GM12878 (cell line): ENCODE results near the gene ZFYVE21. TPM values are rescaled to one million over a fixed set of nuclear protein-coding genes. Genes with fewer than 3 reads are reported as not detected.
A peak's percentile ranks its signal among the peaks of the same experiment; 100 is the strongest.

Experiments
- CEBPB ChIP-seq, 2 experiments: fragments of 150-350 bp in 1 of 2; IDR thresholded peaks; 2 replicates each; pipeline ENCODE4 v1.6.1; 2012 to 2014; ENCODE audit warnings: low read depth in 2 of 2, low read length in 2 of 2, borderline replicate concordance in 1 of 2, inconsistent platforms in 1 of 2
- DPF2 ChIP-seq: fragments of 450-650 bp; IDR thresholded peaks from 2 replicates; pipeline ENCODE4 v1.6.1; 2017; ENCODE audit warnings: mild to moderate bottlenecking
- FOXK2 ChIP-seq: fragments of 450-650 bp; IDR thresholded peaks from 2 replicates; pipeline ENCODE4 v1.6.1; 2017; ENCODE audit warnings: mild to moderate bottlenecking, moderate library complexity
- HDAC2 ChIP-seq: fragments of 200-600 bp; sonication (generic); IDR thresholded peaks from 2 replicates; pipeline ENCODE4 v1.6.1; 2017
- KAT2A ChIP-seq: conservative IDR thresholded peaks from 2 replicates; pipeline ENCODE4 v1.6.1; 2011; ENCODE audit warnings: low read depth, low read length; ENCODE audit not compliant: control insufficient read depth
- MXI1 ChIP-seq: fragments of 150-350 bp; IDR thresholded peaks from 2 replicates; pipeline ENCODE4 v1.6.1; 2011; ENCODE audit warnings: low read depth, mild to moderate bottlenecking, inconsistent platforms, low read length, improper control_type of control experiment
- NBN ChIP-seq: fragments of 450-650 bp; IDR thresholded peaks from 2 replicates; pipeline ENCODE4 v1.6.1; 2016
- NFIC ChIP-seq: IDR thresholded peaks from 2 replicates; pipeline ENCODE4 v1.6.1; 2012; ENCODE audit warnings: low read depth, mild to moderate bottlenecking, inconsistent platforms, low read length, moderate library complexity
- NRF1 ChIP-seq: conservative IDR thresholded peaks from 2 replicates; pipeline ENCODE4 v1.6.1; 2011; ENCODE audit warnings: mild to moderate bottlenecking, low read depth, low read length, improper control_type of control experiment
- PAX5 ChIP-seq: IDR thresholded peaks from 2 replicates; pipeline ENCODE4 v1.6.1; 2011; ENCODE audit warnings: low read depth, low read length, borderline replicate concordance
- POLR2A ChIP-seq: IDR thresholded peaks from 2 replicates; pipeline ENCODE4 v1.6.1; 2011; ENCODE audit warnings: low read depth, mild to moderate bottlenecking, low read length
- POLR2AphosphoS5 ChIP-seq: IDR thresholded peaks from 2 replicates; pipeline ENCODE4 v1.6.1; 2011; ENCODE audit warnings: mild to moderate bottlenecking, low read length, inconsistent platforms
- POU2F2 ChIP-seq: IDR thresholded peaks from 3 replicates; pipeline ENCODE4 v1.6.1; 2011; ENCODE audit warnings: low read depth, mild to moderate bottlenecking, low read length, borderline replicate concordance
- RAD51 ChIP-seq: fragments of 450-650 bp; IDR thresholded peaks from 2 replicates; pipeline ENCODE4 v1.6.1; 2016; ENCODE audit warnings: moderate library complexity, mild to moderate bottlenecking, inconsistent platforms
- RCOR1 ChIP-seq: conservative IDR thresholded peaks from 2 replicates; pipeline ENCODE4 v1.6.1; 2012; ENCODE audit warnings: low read depth, low read length, improper control_type of control experiment
- SMAD5 ChIP-seq: IDR thresholded peaks from 2 replicates; pipeline ENCODE4 v1.6.1; 2016; ENCODE audit warnings: antibody characterized with exemption, low read depth
- SPI1 ChIP-seq: IDR thresholded peaks from 2 replicates; pipeline ENCODE4 v1.6.1; 2011; ENCODE audit warnings: low read depth, mild to moderate bottlenecking, low read length, moderate library complexity, borderline replicate concordance; ENCODE audit not compliant: insufficient read depth
- ZSCAN29 ChIP-seq: fragments of 450-650 bp; IDR thresholded peaks from 2 replicates; pipeline ENCODE4 v1.6.1; 2017; ENCODE audit warnings: mild to moderate bottlenecking, moderate library complexity
- polyA plus RNA-seq, 11 experiments: library from polyadenylated mRNA; depleted of rRNA in 4 of 11; unstranded in 6 of 11; stranded (reverse) in 5 of 11; fragments of >200 nt; fragmentation: Nextera tagmentation in 4 of 11; fragmentation: Illumina TruSeq in 1 of 11; extraction: Ambion mirVana in 4 of 11; extraction: Trizol in 1 of 11; gene quantifications; 1 replicate in 1 of 11; 2 replicates in 10 of 11; pipeline versions ENCODE4 v1.2.1 to v1.2.3, GENCODE V29; 2011 to 2016; ENCODE audit warnings: inconsistent platforms in 2 of 11, missing spikeins in 2 of 11, low read depth in 1 of 11
- total RNA-seq, 4 experiments: library from RNA; depleted of rRNA in 3 of 4; stranded (reverse); fragments of >200 nt in 3 of 4; fragmentation: Illumina TruSeq in 1 of 4; extraction: Trizol in 1 of 4; gene quantifications; 2 replicates each; pipeline versions ENCODE4 v1.2.1 to v1.2.3, GENCODE V29; 2013 to 2021
- TF ChIP-seq, protein P1 (sequence below): fragments of 450-650 bp; IDR thresholded peaks from 2 replicates; pipeline ENCODE4 v1.6.1; 2016; ENCODE audit warnings: mild to moderate bottlenecking
- TF ChIP-seq, protein P2 (sequence below): fragments of 450-650 bp; formaldehyde crosslinking; IDR thresholded peaks from 2 replicates; pipeline ENCODE4 v1.4.0; 2020; ENCODE audit warnings: mild to moderate bottlenecking, moderate library complexity
- TF ChIP-seq, protein P3 (sequence below): IDR thresholded peaks from 2 replicates; pipeline ENCODE4 v1.6.1; 2012; ENCODE audit warnings: low read depth, low read length, improper control_type of control experiment
- TF ChIP-seq, protein P4 (sequence below): fragments of 450-650 bp; formaldehyde crosslinking; IDR thresholded peaks from 2 replicates; pipeline ENCODE4 v1.4.0; 2022; ENCODE audit warnings: mild to moderate bottlenecking, moderate library complexity

The ZFYVE21 gene
- total and polyA plus RNA-seq, 10 of the 15 experiments (the other 5 are each of a cell fraction or from before 2014, with no cell fraction given), result 0.79 to 21.7 (median 13.8) TPM

DNA sequence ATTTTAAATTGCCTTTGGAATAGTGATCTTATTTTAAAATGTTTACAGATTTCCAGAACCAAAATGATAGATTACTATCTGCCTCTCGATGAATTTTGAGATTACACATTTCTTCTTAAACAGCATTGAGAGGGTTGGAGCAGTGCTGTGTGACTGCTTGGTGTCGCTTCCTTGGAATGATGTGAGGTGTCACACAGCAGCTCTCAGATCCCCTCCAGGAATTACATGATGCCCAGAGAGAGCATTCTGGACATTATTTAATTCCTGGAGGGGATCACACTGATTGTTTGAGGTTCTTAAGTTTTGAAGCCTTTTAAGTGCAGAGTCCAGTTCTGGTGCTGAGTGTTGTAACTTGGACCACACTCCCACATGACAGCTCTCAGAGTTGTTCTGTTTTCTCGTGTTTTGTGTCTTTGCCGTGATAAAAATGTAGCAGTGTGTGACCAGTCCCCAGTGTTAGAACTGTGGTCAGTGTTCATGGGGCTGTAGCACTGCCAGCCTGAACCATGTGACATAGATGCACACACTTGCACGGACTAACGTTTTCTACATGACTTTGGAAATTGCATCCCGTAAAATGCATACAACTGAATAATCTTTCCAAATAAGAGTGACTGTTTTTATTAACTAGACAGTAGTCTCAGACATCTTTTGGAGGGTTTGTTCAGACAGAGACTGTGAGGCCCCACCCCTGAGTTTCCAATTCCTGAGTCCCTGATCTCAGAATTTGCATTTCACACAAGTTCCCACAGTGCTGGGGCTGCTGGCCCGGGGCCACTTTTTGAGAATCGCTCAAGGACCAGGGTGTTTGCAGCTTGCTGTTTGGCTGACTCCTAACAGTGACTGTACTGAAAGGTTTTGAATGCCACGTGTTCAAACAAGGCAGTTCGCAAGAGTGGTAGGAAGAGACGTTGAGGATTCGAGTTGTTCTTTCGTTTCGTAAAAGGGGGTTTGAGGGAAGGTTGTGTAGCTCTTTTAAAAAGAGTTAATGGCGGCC is 26.4 kb upstream of the ZFYVE21 start (continued):
- TF ChIP-seq CEBPB (IDR thresholded peaks at IDR 0.05; ENCODE audit: borderline replicate concordance in 1 of 2, low read depth in 2 of 2, low read length in 2 of 2) (no peak), NBN (peak; percentile 57; the same call in 1 of the 2 replicates), POU2F2 (peak; percentile 76; the same call in 1 of the 3 replicates), HDAC2 (no peak), SPI1 (no peak), FOXK2 (peak; percentile 46; the same call in 1 of the 2 replicates), POLR2A (0 out of 2 replicates have a peak, but pooled peaks have one; percentile 55), MXI1 (peak; percentile 81), NFIC (no peak), RCOR1 (no peak), PAX5 (peak; percentile 30; the same call in 1 of the 2 replicates), DPF2 (no peak), NRF1 (no peak), SMAD5 (no peak), ZSCAN29 (no peak), RAD51 (peak; percentile 51; the same call in 1 of the 2 replicates), KAT2A (no peak), POLR2AphosphoS5 (peak; percentile 72)
- TF ChIP-seq, protein P1, sequence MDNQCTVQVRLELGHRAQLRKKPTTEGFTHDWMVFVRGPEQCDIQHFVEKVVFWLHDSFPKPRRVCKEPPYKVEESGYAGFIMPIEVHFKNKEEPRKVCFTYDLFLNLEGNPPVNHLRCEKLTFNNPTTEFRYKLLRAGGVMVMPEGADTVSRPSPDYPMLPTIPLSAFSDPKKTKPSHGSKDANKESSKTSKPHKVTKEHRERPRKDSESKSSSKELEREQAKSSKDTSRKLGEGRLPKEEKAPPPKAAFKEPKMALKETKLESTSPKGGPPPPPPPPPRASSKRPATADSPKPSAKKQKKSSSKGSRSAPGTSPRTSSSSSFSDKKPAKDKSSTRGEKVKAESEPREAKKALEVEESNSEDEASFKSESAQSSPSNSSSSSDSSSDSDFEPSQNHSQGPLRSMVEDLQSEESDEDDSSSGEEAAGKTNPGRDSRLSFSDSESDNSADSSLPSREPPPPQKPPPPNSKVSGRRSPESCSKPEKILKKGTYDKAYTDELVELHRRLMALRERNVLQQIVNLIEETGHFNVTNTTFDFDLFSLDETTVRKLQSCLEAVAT, result peak; percentile 28; the same call in 1 of the 2 replicates
- TF ChIP-seq, protein P2, sequence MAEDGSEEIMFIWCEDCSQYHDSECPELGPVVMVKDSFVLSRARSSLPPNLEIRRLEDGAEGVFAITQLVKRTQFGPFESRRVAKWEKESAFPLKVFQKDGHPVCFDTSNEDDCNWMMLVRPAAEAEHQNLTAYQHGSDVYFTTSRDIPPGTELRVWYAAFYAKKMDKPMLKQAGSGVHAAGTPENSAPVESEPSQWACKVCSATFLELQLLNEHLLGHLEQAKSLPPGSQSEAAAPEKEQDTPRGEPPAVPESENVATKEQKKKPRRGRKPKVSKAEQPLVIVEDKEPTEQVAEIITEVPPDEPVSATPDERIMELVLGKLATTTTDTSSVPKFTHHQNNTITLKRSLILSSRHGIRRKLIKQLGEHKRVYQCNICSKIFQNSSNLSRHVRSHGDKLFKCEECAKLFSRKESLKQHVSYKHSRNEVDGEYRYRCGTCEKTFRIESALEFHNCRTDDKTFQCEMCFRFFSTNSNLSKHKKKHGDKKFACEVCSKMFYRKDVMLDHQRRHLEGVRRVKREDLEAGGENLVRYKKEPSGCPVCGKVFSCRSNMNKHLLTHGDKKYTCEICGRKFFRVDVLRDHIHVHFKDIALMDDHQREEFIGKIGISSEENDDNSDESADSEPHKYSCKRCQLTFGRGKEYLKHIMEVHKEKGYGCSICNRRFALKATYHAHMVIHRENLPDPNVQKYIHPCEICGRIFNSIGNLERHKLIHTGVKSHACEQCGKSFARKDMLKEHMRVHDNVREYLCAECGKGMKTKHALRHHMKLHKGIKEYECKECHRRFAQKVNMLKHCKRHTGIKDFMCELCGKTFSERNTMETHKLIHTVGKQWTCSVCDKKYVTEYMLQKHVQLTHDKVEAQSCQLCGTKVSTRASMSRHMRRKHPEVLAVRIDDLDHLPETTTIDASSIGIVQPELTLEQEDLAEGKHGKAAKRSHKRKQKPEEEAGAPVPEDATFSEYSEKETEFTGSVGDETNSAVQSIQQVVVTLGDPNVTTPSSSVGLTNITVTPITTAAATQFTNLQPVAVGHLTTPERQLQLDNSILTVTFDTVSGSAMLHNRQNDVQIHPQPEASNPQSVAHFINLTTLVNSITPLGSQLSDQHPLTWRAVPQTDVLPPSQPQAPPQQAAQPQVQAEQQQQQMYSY (CRISPR knock-in tag), result no peak
- TF ChIP-seq, protein P3, sequence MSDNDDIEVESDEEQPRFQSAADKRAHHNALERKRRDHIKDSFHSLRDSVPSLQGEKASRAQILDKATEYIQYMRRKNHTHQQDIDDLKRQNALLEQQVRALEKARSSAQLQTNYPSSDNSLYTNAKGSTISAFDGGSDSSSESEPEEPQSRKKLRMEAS, result peak; percentile 78; the same call in 1 of the 2 replicates
- TF ChIP-seq, protein P4, sequence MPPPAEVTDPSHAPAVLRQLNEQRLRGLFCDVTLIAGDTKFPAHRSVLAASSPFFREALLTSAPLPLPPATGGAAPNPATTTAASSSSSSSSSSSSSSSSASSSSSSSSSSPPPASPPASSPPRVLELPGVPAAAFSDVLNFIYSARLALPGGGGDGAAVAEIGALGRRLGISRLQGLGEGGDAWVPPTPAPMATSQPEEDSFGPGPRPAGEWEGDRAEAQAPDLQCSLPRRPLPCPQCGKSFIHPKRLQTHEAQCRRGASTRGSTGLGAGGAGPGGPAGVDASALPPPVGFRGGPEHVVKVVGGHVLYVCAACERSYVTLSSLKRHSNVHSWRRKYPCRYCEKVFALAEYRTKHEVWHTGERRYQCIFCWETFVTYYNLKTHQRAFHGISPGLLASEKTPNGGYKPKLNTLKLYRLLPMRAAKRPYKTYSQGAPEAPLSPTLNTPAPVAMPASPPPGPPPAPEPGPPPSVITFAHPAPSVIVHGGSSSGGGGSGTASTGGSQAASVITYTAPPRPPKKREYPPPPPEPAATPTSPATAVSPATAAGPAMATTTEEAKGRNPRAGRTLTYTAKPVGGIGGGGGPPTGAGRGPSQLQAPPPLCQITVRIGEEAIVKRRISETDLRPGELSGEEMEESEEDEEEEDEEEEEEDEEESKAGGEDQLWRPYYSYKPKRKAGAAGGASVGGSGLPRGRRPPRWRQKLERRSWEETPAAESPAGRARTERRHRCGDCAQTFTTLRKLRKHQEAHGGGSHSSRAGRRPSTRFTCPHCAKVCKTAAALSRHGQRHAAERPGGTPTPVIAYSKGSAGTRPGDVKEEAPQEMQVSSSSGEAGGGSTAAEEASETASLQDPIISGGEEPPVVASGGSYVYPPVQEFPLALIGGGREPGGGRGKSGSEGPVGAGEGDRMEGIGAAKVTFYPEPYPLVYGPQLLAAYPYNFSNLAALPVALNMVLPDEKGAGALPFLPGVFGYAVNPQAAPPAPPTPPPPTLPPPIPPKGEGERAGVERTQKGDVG (CRISPR knock-in tag), result no peak
